NCI-H2227 (cell line): ENCODE measurements around the gene TTC12.
"Not testable (repeated sequence)": the region's sequence is repeated elsewhere in the genome, so short reads cannot be mapped to it uniquely, and the experiment has no call there.

ENCODE experiments used
- DNase-seq: peaks from one replicate; lab custom pipeline; 2025; ENCODE audit not compliant: unreplicated experiment; lab: John Stamatoyannopoulos, UW

Gene TTC12

GRCh38 chr11:113286009-113286408, 28.4 kb upstream of the TTC12 start:
- DNase-seq = no peak

DNA sequence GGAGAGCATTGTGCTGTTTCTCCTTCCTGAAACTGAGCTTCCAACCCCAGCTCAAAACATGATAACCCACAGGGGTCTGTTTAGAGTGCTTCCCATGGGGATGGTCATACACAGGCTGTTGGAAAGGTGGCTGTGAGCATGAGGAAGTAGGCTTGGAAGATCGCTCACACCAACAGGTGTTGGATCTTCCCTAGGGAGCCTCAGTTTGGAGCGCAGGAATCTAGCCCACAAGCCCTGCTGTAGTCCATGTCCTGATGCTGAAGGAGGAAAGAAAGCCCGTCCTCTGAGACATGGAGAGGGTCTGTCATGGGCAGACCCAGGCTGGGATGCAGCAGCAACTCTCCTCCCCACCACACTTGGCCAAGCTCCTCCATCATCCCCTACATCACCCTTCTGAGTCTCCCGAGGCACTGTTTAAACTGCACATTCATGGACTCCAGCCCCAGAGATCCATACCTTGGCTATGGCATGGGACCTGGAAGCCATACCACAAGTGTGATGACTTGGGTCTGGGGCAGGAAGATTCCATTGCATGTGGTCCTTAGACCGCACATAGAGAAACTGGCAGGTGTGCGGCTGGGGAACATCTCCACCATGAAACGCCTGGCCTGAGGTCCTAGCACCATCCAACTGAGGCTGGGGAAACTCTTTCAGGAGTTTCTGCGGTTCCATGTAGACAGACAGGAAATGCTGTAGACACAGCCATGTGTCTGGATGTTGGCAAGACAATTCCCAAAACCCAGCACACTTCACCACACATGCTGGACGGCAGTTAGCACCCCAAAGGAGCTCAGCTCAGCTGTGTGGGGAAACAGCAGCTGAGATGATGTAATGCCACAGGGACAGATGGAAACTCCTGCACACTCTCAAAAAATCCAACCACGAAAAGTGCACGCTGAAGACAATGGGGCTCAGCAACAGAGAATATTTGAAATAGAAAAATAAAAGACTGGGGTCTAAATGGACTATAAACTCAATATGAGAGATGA, 27.6 kb upstream of the TTC12 start:
- DNase-seq = no peak

GRCh38 chr11:113287801-113288200, 26.6 kb upstream of the TTC12 start:
- DNase-seq = no peak

DNA sequence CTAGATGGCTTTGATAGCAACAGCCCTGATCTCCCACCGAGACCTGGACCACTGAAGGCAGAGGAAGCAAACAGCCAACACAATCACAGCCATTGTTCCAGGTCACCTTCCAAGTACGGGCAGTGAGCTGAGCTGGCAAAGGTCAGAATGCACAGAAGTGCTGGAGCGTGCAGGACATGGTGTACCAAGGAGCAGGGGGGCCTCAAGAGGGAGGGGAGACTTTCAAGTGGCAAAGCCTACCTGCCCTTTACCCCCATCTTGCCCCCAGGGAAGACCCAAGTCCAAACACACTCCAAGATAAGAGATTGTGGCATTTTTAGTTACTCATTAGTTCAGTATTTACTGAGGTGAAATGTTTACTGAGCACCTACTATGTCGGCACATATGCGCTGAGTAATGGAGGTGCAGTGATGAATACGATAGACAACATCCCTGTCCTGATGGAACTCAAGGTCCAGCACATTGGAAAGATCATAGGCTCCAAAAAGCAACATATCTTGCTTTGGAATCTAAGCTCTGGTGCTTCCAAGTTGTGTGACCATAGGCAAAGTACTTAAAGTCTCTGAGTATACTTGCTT, 26.0 kb upstream of the TTC12 start:
- no peak for DNase-seq

GRCh38 chr11:113289431-113290187, 24.8 kb upstream of the TTC12 start:
- peak; percentile 75 for DNase-seq

DNA sequence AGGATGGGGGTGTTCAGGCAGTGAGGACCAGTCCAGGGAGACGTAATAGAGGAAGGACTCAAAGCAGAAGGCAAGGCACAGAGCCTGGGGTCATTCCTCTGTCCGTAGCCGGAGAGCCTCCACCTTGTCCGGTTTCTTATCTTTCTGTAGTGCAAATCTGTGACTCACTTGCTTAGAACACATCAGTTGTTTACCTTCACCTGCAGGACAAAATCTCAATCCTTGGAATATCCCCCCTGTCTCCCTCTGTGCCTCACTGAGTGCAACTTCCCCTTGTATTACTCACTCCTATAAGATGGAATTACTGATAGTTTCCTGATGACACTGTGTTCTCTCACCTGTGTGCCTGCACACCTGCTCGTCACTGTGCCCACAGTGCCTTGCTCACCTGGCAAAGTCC, 20.4 kb upstream of the TTC12 start:
- no peak for DNase-seq

GRCh38 chr11:113295993-113296392, 18.4 kb upstream of the TTC12 start:
- DNase-seq = no peak

DNA sequence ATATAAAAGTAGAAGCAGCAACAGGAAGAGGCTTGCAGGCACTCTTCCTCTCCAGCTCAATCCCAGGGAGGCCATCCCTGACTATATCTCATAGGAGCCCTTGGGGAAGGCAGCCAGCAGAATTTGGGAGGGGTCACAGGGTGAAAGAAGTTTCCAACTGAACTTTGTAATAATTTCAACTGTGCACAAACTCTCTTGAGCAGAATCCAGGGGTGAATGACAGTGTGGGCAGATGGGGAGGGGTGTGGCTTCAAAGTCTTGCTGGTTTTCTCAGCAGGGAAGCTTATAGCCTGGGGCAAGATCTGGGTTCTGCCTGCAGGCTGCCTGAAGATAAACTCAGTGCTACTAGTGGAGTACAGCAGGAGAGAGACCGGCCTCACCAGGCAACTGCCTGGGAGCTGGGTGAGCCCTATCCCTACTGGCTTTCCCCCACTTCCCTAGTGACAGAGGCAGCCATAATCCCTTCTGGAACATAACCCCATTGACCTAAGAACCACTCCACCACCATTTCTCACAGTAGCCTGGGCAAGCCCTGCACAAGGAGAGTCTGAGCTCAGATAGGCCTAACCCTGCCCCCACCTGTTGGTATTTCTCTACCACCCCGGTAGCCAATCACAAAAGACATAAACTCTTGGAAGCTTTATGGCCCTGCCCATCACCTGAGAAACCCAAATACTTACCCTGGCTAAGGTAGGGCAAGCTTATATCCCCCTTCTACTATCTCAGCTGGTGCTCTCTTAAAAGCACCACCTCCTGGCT, 17.8 kb upstream of the TTC12 start:
- no peak for DNase-seq

DNA sequence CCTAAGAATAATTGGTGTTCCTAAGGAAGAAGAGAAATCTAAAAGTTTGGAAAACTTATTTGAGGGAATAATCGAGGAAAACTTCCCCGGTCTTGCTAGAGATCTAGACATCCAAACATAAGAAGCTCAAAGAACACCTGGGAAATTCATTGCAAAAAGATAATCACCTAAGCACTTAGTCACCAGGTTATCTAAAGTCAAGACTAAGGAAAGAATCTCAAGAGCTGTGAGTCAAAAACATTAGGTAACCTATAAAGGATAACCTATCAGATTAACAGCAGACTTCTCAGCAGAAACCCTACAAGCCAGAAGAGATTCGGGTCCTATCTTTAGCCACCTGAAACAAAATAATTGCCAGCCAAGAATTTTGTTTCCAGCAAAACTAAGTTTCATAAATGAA, 15.9 kb upstream of the TTC12 start:
- not testable (repeated sequence) for DNase-seq

DNA sequence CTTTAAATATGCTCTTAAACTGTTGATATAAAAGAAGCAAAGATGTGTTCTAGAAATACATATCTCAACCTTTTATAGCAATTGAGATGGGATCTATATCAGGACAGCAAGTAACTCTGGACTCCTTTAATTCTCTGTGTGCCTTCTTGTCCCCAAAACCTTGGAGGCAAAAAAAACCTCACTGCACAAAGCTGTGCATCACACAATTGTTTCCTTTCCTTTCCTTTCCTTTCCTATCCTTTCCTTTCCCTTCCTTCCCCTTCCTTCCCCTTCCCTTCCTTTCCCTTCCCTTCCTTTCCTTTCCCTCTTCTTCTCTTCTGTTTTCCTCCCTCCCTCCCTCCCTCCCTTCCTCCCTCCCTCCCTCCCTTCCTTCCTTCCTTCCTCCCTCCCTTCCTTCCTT, 9.5 kb upstream of the TTC12 start:
- no peak for DNase-seq

DNA sequence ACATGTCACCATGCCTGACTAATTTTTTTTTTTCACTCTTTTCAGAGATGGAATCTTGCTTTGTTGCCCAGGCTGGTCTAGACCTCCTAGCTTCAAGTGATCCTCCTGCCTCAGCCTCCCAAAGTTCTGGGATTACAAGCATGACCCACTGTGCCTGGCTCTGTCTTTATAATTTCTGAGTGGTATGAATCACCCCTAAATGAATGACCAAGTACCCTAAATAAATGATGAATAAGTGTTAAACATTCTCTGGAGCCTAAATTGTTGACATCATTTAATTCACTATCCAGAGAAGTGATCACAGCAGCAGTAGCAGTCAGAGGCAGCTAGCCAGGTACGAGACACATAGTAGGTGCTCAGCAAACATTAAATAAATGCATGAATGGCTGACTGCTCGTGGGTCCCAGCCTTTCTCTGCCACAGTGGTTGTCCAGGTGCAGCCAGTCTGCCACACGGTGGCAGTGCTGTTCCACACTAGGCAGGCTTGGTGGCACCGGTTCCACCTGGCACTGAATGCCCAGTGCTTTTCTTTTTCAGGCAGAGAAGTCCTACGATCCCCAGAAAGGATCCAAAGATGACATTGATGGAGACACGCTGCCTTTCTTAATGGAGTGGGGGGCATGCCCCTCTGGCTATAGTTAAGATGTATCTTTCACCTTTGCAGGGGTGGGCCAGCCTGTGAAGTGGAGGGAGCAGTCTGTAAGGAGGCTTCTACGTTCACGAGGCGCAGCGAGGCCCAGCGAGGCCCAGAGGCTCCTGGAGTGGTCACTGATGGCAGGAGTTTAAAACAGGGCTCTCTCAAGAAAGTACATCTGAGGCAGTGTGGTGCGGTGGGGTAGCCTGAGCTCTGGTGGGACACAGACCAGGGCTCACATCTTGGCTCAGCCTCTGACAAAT, 8.7 kb upstream of the TTC12 start:
- DNase-seq = peak; percentile 81

DNA sequence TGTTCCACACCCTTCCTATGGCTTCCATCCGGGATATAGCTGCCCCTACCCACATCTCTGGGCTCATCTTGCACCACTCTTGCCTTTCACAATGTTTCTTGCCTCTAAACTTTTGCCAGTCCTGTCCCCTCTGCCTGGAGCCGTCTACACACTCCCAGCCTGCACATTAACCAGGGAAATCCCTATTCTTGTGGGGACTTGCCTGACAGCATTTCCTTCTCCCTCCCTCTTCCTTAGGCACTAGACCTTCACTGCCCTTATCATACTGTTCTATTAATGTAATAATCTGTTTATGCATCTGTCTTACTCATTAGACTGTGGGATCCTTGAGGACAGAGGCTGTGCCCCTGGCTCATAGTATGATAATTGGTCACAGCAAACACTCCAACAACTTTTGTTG, 5.8 kb upstream of the TTC12 start:
- no peak for DNase-seq

DNA sequence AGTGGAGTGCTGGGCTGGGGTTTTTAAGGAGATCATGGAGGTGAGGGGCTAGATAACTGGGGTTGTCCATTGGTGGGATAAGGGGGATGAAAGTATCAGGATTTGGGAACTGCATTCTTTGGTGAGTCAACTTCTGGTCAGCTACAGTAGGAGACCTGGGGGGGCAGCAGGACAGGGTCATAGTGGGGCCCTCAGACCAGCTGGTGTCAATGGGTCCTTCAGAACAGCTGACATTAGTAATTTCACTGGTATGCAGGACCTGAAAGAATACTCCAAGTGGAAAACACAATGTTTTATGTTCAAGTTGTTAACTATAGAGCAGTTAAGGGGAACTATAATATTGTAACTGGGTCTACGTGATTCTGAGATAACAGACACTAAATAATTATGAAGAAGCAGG, 2.8 kb upstream of the TTC12 start:
- no peak for DNase-seq

- no peak for DNase-seq
Measured at GRCh38 chr11:113313601-113314000, 782 bp upstream of the TTC12 start.

DNA sequence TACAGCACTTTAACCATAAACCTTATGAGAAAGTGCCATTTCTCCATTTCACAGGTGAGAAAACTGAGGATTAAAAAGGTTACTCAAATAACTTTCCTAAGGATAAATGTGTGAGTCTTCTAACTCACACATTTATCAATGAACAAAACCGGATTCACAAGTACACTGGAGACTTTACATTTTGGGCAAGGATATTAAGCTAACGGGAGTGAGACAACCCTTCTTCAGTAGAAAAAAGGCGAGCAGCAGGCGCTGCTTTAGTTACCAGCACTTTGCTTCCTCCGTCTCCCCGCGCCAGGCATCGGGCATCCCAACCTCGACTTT, 356 bp upstream of the TTC12 start:
- DNase-seq = no peak

DNA sequence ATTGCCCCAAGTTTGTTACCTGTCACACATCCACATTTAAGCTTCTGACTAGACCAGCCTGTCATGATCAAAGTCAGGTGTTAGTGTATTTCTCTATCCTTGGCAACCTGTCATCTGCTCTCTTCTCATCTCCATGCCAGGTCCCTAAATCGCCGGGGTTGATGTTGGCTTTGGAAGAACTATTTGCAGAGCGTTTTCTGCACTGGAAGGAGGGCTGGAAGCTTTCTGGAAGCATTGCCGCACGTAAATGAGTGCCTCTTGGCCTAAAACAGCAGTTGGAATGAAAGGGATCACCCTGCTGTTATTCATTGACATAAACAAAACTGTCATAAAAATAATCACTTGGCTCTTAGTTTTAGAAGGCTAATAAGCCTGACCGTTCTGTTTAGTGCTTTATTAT, 1.4 kb downstream of the TTC12 start:
- DNase-seq = peak; percentile 12

GRCh38 chr11:113316256-113316655, 1.9 kb downstream of the TTC12 start:
- no peak for DNase-seq

- DNase-seq = no peak
Measured at GRCh38 chr11:113317339-113317738, 3.0 kb downstream of the TTC12 start.

DNA sequence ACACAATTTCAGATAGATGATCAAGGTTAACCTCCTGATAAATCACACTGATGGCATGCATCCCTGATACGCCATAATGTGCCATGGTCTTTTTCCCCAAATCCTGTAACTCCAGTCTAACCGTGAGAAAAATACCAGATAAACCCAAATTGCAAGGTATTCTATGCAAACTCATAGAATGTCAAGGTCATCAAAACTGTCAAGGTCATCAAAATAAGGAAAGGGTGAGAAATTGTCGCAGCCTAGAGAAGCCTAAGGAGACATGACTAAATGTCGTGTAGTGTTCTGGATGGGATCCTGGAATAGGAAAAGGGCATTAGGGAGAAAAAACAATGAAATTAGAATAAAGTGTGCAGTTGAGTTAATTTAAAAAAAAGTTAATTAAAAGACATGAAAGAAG, 4.7 kb downstream of the TTC12 start:
- no peak for DNase-seq

- no peak for DNase-seq
Measured at GRCh38 chr11:113322158-113322557, 7.8 kb downstream of the TTC12 start.
